ENCODE measurements around the gene CAV1. TPM values are rescaled to one million over a fixed set of nuclear protein-coding genes. Genes with fewer than 3 reads are reported as not detected.

Gene CAV1
- total RNA-seq, 2 donors from 2014 or later = 194 to 210 TPM

DNA sequence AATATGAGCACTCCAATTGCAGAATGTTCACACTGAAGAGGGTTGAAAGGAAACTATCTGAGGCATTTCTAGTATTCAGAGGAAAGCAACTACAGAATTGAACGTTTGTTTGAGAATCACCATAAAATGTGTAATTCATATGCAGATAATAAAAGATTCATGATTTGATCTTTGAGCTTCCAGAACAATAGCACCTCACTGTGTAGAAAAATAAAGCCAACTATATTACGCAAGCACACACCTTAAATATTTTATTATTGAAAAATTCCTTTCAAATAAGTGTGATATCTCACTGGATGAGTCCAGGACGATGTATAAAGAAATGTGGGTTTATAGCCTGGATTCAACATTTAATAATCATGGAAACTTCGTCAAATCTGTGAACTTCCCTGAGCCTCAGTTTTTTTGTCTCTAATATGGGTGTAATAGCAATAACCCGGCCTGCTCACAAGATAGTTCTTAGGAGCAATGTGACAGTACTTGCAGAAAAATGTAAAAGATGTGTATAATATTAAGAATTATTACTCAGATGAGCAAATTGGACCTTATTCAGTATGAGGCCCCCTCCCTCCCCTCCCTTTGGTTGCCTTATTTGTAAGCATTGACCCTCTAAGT is 36.8 kb upstream of the CAV1 start:
- Histone ChIP-seq H3K27me3 (replicated peaks; ENCODE audit: insufficient read depth) (no peaks in the 10 kb centered on the region), H3K4me3 (no peak overlapping the region), H3K27ac (no peak overlapping the region), H3K4me1 (ENCODE audit: control insufficient read depth in 1 of 2, low read depth in 2 of 2) (peaks cover 26 to 44% of the 10 kb centered on the region in 2 donors), H3K9me3 (no peaks in the 10 kb centered on the region), H3K36me3 (no peaks in the 10 kb centered on the region)
- TF ChIP-seq, protein P1, sequence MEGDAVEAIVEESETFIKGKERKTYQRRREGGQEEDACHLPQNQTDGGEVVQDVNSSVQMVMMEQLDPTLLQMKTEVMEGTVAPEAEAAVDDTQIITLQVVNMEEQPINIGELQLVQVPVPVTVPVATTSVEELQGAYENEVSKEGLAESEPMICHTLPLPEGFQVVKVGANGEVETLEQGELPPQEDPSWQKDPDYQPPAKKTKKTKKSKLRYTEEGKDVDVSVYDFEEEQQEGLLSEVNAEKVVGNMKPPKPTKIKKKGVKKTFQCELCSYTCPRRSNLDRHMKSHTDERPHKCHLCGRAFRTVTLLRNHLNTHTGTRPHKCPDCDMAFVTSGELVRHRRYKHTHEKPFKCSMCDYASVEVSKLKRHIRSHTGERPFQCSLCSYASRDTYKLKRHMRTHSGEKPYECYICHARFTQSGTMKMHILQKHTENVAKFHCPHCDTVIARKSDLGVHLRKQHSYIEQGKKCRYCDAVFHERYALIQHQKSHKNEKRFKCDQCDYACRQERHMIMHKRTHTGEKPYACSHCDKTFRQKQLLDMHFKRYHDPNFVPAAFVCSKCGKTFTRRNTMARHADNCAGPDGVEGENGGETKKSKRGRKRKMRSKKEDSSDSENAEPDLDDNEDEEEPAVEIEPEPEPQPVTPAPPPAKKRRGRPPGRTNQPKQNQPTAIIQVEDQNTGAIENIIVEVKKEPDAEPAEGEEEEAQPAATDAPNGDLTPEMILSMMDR (IDR thresholded peaks at IDR 0.05) = no peak
- ATAC-seq (ENCODE audit: insufficient number of reproducible peaks, low FRiP score, low read depth) (no peak), DNase-seq (ENCODE audit: low spot score) (no peak)

DNA sequence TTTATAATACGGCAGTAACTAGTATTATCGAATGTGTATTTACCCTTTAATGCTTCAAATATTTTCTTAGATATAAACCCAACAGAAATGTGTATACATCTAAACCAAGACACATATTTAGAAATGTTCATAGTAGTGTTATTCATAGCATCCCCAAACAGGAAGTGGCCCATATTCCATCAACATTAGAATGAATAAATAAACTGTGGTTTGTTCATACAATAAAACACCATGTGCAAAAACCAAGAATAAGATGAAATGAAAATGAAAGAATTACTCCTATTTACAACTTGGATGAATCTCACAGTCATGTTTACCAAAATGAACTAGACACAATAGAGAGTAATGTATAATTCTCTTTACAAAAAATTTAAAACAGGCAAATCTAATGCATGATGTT is 34.5 kb upstream of the CAV1 start:
- no peak for DNase-seq (ENCODE audit: low spot score)
- H3K27ac ChIP-seq = peak overlapping the region; percentile 74 to 79

DNA sequence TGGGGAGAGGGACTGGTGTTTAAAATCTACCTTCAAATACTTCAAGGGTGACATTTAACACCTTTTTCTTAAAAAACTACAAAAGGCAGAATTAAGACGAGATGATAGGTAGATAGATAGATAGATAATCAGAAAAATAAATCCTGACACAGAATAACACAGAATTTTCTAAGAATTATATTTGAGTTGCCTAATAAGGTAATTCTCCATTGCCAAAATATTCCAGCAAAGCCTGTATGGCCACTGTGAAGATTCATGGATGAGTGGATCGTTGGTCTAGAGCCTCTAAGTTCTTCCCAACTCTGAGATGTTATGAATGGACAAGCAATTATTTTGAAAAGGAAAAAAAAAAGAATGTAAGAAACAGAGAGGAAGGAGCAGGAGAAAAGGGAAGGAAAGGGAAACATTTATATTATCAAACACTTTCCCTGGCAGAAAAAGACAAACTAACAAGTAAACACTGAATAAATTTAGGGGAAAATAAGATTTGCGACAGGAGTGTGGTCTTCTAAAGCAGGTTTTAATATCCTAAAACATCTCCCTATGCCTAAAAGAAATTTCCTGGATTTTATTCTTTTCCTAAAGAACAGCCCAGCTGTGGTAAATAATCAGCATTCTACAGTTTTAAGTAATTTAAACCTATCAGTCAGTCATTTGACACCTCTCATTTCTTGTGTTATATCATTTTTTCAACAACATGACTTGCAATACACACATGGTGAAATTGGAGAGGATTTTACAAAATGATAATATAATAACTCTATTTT is 32.8 kb upstream of the CAV1 start:
- TF ChIP-seq, protein P1 (IDR thresholded peaks at IDR 0.05) = no peak
- Histone ChIP-seq H3K9me3 (no peaks in the 10 kb centered on the region), H3K27ac (peak overlapping the region; percentile 68 to 79), H3K4me1 (ENCODE audit: control insufficient read depth in 1 of 2, low read depth in 2 of 2) (peaks cover 32 to 52% of the 10 kb centered on the region in 2 donors), H3K36me3 (no peaks in the 10 kb centered on the region), H3K27me3 (replicated peaks; ENCODE audit: insufficient read depth) (no peaks in the 10 kb centered on the region), H3K4me3 (peak overlapping the region; percentile 37)
- ATAC-seq (ENCODE audit: insufficient number of reproducible peaks, low FRiP score, low read depth) = no peak
- no peak for DNase-seq (ENCODE audit: low spot score)

More for the DNA sequence above, 34.5 kb upstream of the CAV1 start:
- TF ChIP-seq, protein P1 (IDR thresholded peaks at IDR 0.05) = no peak
- H3K4me3 ChIP-seq = no peak overlapping the region
- ATAC-seq (ENCODE audit: insufficient number of reproducible peaks, low FRiP score, low read depth) = no peak
- no peaks in the 10 kb centered on the region for H3K9me3 ChIP-seq
- no peaks in the 10 kb centered on the region for H3K36me3 ChIP-seq
- H3K27me3 ChIP-seq (replicated peaks; ENCODE audit: insufficient read depth) = no peaks in the 10 kb centered on the region
- H3K4me1 ChIP-seq (ENCODE audit: control insufficient read depth in 1 of 2, low read depth in 2 of 2) = peaks cover 32 to 52% of the 10 kb centered on the region in 2 donors

DNA sequence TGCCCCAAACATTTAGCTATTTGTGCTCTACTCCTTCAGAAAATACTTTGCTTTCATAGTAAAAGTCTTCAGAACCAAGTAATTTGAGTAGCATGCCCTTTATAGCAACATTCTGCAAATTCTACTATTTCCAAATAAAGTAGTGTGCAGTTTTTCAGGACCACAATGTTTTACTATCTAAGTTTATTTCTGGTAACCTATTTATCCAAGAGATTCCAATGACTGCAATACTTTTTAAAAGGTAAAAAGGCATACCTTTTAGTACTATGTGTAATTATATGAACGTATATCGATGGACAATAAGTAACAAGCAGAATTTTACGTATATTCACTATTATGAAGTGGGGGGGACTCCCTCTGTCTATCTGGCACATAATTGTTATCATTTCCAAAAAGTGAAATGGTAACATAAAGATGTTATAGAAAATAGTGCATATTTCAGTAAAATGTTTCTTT is 32.2 kb upstream of the CAV1 start:
- Histone ChIP-seq H3K4me3 (peak overlapping the region; percentile 37), H3K27ac (peak overlapping the region; percentile 68 to 79)
- ATAC-seq (ENCODE audit: insufficient number of reproducible peaks, low FRiP score, low read depth) = no peak

DNA sequence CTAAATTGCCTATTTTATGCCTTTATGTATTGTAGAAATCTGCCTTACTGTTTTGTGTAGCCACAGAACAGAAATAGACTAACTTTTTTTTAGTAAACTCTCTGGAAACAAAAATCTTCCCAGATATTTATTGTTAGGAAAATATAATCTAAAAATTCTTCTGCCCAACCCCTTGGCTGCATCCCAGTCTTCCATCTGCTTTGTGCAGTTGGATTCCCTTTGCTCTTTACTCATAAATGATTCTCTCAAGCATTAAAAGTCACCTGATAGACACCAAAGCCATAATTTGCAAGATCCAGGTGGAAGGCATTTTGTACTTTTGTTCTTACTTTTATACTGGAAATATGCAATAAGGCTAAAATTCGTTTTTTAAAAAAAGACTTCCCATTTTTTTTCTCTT is 31.4 kb upstream of the CAV1 start:
- TF ChIP-seq, protein P1 (IDR thresholded peaks at IDR 0.05) = no peak
- no peak for DNase-seq (ENCODE audit: low spot score)
- Histone ChIP-seq H3K4me3 (no peak overlapping the region), H3K27me3 (replicated peaks; ENCODE audit: insufficient read depth) (no peaks in the 10 kb centered on the region), H3K9me3 (no peaks in the 10 kb centered on the region), H3K36me3 (no peaks in the 10 kb centered on the region), H3K27ac (peak overlapping the region; percentile 68 to 79), H3K4me1 (ENCODE audit: control insufficient read depth in 1 of 2, low read depth in 2 of 2) (peaks cover 32 to 52% of the 10 kb centered on the region in 2 donors)
- ATAC-seq (ENCODE audit: insufficient number of reproducible peaks, low FRiP score, low read depth) = no peak

More for the DNA sequence above, 32.2 kb upstream of the CAV1 start:
- Histone ChIP-seq H3K9me3 (no peaks in the 10 kb centered on the region), H3K27me3 (replicated peaks; ENCODE audit: insufficient read depth) (no peaks in the 10 kb centered on the region), H3K36me3 (no peaks in the 10 kb centered on the region), H3K4me1 (ENCODE audit: control insufficient read depth in 1 of 2, low read depth in 2 of 2) (peaks cover 32 to 52% of the 10 kb centered on the region in 2 donors)
- DNase-seq (ENCODE audit: low spot score) = no peak
- TF ChIP-seq, protein P1 (IDR thresholded peaks at IDR 0.05) = no peak

Measured in thoracic aorta (tissue), 2 donors.